BJ (cell line): ENCODE data around the gene CHN1. TPM values are rescaled to one million over a fixed set of nuclear protein-coding genes. Genes with fewer than 3 reads are reported as not detected.

Experiments used
- CTCF ChIA-PET: fragments of 350-600 bp; formaldehyde crosslinking; extraction: SDS; loops from one replicate; lab custom pipeline; 2021; ENCODE audit warnings: antibody characterized with exemption, inconsistent platforms; lab: Yijun Ruan, JAX
- POLR2A ChIA-PET: fragments of 300-600 bp; sonication (Branson Sonifier 250); formaldehyde crosslinking; extraction: SDS; loops from one replicate; lab custom pipeline; 2021; ENCODE audit warnings: antibody characterized with exemption; lab: Charles Lee
- DNase-seq: peaks from one replicate; pipeline ENCODE4 v3.0.0-alpha.2; 2011; ENCODE audit warnings: low read depth
- H3K27me3 ChIP-seq: 2 replicates; pipeline ENCODE4 v1.6.0; 2011; ENCODE audit warnings: low read length; ENCODE audit not compliant: control insufficient read depth, insufficient read depth
- H3K36me3 ChIP-seq: 2 replicates; pipeline ENCODE4 v1.5.1; 2011; ENCODE audit warnings: low read length; ENCODE audit not compliant: control insufficient read depth, insufficient read depth
- H3K4me3 ChIP-seq: 2 replicates; pipeline ENCODE4 v1.5.1; 2011; ENCODE audit warnings: low read depth, mild to moderate bottlenecking, control low read depth, low read length
- polyA plus RNA-seq: library from polyadenylated mRNA; depleted of rRNA; stranded (reverse); fragments of >200 nt; gene quantifications from 2 replicates; pipeline ENCODE4 v1.2.3, GENCODE V29; 2011
- TF ChIP-seq, protein P1 (sequence below): IDR thresholded peaks from 2 replicates; pipeline ENCODE4 v1.5.1; 2011; ENCODE audit warnings: low read depth, mild to moderate bottlenecking, control low read depth, inconsistent platforms, low read length, moderate library complexity; ENCODE audit not compliant: insufficient read depth

CHN1 gene
- polyA plus RNA-seq, 1 experiment, result 93.0 TPM

- ChIA-PET CTCF (interaction anchor here (1.2 to 1.4 kb wide), 3 partner anchors 10 to 38 kb away, joined by 3 to 4 read pairs (median 3); no protein-coding TSS in a partner anchor), POLR2A (no interaction called here)
- TF ChIP-seq, protein P1, sequence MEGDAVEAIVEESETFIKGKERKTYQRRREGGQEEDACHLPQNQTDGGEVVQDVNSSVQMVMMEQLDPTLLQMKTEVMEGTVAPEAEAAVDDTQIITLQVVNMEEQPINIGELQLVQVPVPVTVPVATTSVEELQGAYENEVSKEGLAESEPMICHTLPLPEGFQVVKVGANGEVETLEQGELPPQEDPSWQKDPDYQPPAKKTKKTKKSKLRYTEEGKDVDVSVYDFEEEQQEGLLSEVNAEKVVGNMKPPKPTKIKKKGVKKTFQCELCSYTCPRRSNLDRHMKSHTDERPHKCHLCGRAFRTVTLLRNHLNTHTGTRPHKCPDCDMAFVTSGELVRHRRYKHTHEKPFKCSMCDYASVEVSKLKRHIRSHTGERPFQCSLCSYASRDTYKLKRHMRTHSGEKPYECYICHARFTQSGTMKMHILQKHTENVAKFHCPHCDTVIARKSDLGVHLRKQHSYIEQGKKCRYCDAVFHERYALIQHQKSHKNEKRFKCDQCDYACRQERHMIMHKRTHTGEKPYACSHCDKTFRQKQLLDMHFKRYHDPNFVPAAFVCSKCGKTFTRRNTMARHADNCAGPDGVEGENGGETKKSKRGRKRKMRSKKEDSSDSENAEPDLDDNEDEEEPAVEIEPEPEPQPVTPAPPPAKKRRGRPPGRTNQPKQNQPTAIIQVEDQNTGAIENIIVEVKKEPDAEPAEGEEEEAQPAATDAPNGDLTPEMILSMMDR, result no peak
- Histone ChIP-seq H3K4me3 (no peak overlapping the region), H3K27me3 (no peaks in the 10 kb centered on the region), H3K36me3 (no peaks in the 10 kb centered on the region)
- no peak for DNase-seq
Measured at GRCh38 chr2:174877751-174878150, 127.4 kb downstream of the CHN1 start.

DNA sequence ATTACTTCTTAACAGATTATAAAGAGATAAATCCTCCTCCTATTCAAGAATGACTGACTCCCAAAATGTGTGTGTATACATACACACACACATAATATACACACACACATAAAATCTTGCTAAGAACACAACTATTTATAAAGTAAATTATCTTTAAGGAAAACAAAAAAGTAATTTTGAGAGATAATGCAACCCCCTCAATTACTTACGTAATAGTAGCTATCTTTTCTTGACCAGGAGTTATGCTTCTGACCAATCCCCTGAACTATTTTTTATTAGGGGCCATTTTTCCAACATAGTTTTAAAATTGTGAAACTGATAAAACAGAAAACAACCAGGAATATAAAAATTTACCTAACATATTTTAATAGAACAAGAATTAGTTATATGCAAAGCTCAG, 127.9 kb downstream of the CHN1 start:
- no peak overlapping the region for H3K4me3 ChIP-seq
- H3K36me3 ChIP-seq, result no peaks in the 10 kb centered on the region
- H3K27me3 ChIP-seq, result no peaks in the 10 kb centered on the region
- CTCF ChIA-PET, result interaction anchor here (1.2 to 1.4 kb wide), 2 partner anchors 10 to 37 kb away, joined by 3 to 4 read pairs; no protein-coding TSS in a partner anchor
- POLR2A ChIA-PET, result no interaction called here
- TF ChIP-seq, protein P1, result no peak
- no peak for DNase-seq

- ChIA-PET POLR2A (interaction anchor here (0.6 kb wide), 1 partner anchor 133 kb away, joined by 3 read pairs; no protein-coding TSS in a partner anchor), CTCF (interaction anchor here (0.6 to 1.5 kb wide), 2 partner anchors 103 to 110 kb away, joined by 3 to 4 read pairs; no protein-coding TSS in a partner anchor)
- Histone ChIP-seq H3K36me3 (no peaks in the 10 kb centered on the region), H3K4me3 (no peak overlapping the region), H3K27me3 (no peaks in the 10 kb centered on the region)
- TF ChIP-seq, protein P1, result no peak
- DNase-seq, result peak; percentile 50
Measured at GRCh38 chr2:174874085-174874484, 131.1 kb downstream of the CHN1 start.

GRCh38 chr2:174873471-174873870, 131.7 kb downstream of the CHN1 start:
- TF ChIP-seq, protein P1, result no peak
- DNase-seq, result peak; percentile 13
- POLR2A ChIA-PET, result no interaction called here
- Histone ChIP-seq H3K4me3 (no peak overlapping the region), H3K27me3 (no peaks in the 10 kb centered on the region), H3K36me3 (no peaks in the 10 kb centered on the region)
- CTCF ChIA-PET, result interaction anchor here (1.5 kb wide), 1 partner anchor 102 kb away, joined by 4 read pairs; no protein-coding TSS in a partner anchor

- POLR2A ChIA-PET, result no interaction called here
- H3K36me3 ChIP-seq, result no peaks in the 10 kb centered on the region
- TF ChIP-seq, protein P1, result no peak
- no peaks in the 10 kb centered on the region for H3K27me3 ChIP-seq
- no peak for DNase-seq
- H3K4me3 ChIP-seq, result no peak overlapping the region
- CTCF ChIA-PET, result interaction anchor here (1.0 to 1.1 kb wide), 2 partner anchors 15 to 24 kb away, joined by 3 read pairs; no protein-coding TSS in a partner anchor
Measured at GRCh38 chr2:174870787-174871186, 134.4 kb downstream of the CHN1 start.
